ENCODE results near the gene RBM6.

GRCh38 chr3:49906073-49906743, 33.7 kb upstream of the RBM6 start:
- TF ChIP-seq GATAD2B (IDR thresholded peaks at IDR 0.05; ENCODE audit: borderline replicate concordance) (no peak), KLF1 (tag; IDR thresholded peaks at IDR 0.05) (no peak), HMG20A (CRISPR knock-in tag; conservative IDR thresholded peaks at IDR 0.05) (no peak), PHF20 (IDR thresholded peaks at IDR 0.05; ENCODE audit: partially characterized antibody) (no peak), SP1 (CRISPR knock-in tag; IDR thresholded peaks at IDR 0.05) (0 out of 2 replicates have a peak, but pooled peaks have one; percentile 57), FOSL1 (tag; conservative IDR thresholded peaks at IDR 0.05) (no peak), KAT7 (CRISPR knock-in tag; IDR thresholded peaks at IDR 0.05; ENCODE audit: borderline replicate concordance) (no peak), EZH2 (IDR thresholded peaks at IDR 0.05; ENCODE audit: borderline replicate concordance, low read depth, low read length) (no peak), ZNF639 (CRISPR knock-in tag; conservative IDR thresholded peaks at IDR 0.05 in 1 of 2, IDR thresholded peaks at IDR 0.05 in 1 of 2) (no peak), MEF2A (IDR thresholded peaks at IDR 0.05; ENCODE audit: control insufficient read depth, low read depth, low read length) (no peak), HDAC6 (IDR thresholded peaks at IDR 0.05; ENCODE audit: low read depth, low read length) (no peak), TCF7L2 (IDR thresholded peaks at IDR 0.05; ENCODE audit: low read depth, low read length) (no peak), CSDE1 (IDR thresholded peaks at IDR 0.05) (no peak)
